K562 (cell line): Measurements from ENCODE around the gene PAPOLB. TPM values are rescaled to one million over a fixed set of nuclear protein-coding genes. Genes with fewer than 3 reads are reported as not detected.

ENCODE experiments used
- ATAC-seq: fragments of 200-7000 bp; cut with Tn5 transposase; 3 replicates; pipeline ENCODE4 v1.9.1; 2020; ENCODE audit warnings: moderate library complexity
- BruUV-seq: library from RNA; stranded (reverse); fragments of 400-500 nt; replicated peaks from 2 replicates; lab custom pipeline; 2021; lab: Mats Ljungman, UMichigan
- CTCF ChIA-PET: fragments of 300-600 bp; formaldehyde crosslinking; extraction: SDS; loops from one replicate; lab custom pipeline; 2021; ENCODE audit warnings: low intra/inter-chr PET ratio; lab: Yijun Ruan, JAX
- POLR2A ChIA-PET: fragments of 300-600, 350-650 bp; sonication (Branson Sonifier 250); formaldehyde crosslinking; extraction: SDS; loops from one replicate; lab custom pipeline; 2021; ENCODE audit warnings: antibody characterized with exemption, inconsistent platforms; lab: Yijun Ruan, JAX
- DNase-seq, 4 experiments: peaks; one replicate each; pipeline versions ENCODE4 v3.0.0 to v3.0.0-alpha.2; 2011 to 2018; ENCODE audit warnings: low spot score in 3 of 4, mixed read lengths in 3 of 4; ENCODE audit errors: extremely low read depth in 1 of 4
- FAIRE-seq: peaks from 2 replicates; lab custom pipeline; 2011; peaks lifted over from hg19 to GRCh38; lab: Jason Lieb, UNC
- H2AFZ ChIP-seq: 2 replicates; pipeline ENCODE4 v1.6.0; 2011; ENCODE audit warnings: low read depth, low read length, control low read depth, inconsistent platforms
- H3K27ac ChIP-seq: fragments of 200-600 bp; 3 replicates; pipeline ENCODE4 v1.8.0; 2011; ENCODE audit warnings: low read depth, mild to moderate bottlenecking, control low read depth, inconsistent platforms, low read length, moderate library complexity, mixed read lengths; ENCODE audit errors: extremely low read depth
- H3K27me3 ChIP-seq, 2 experiments: fragments of 300-600 bp in 1 of 2; 2 replicates in 1 of 2; 3 replicates in 1 of 2; pipeline versions ENCODE4 v1.6.0 to v1.8.0; 2011; ENCODE audit warnings: inconsistent platforms in 2 of 2, low read length in 2 of 2, mild to moderate bottlenecking in 1 of 2, mixed read lengths in 1 of 2, moderate library complexity in 1 of 2; ENCODE audit not compliant: control insufficient read depth in 2 of 2, insufficient read depth in 2 of 2
- H3K36me3 ChIP-seq: fragments of 300-600 bp; 3 replicates; pipeline ENCODE4 v1.8.0; 2011; ENCODE audit warnings: mild to moderate bottlenecking, low read length, inconsistent platforms; ENCODE audit not compliant: control insufficient read depth, insufficient read depth
- H3K4me1 ChIP-seq, 2 experiments: fragments of 200-600 bp in 1 of 2; replicated peaks in 1 of 2; 2 replicates in 1 of 2; 3 replicates in 1 of 2; pipeline versions ENCODE4 v1.5.1 to v1.8.0; 2011; ENCODE audit warnings: inconsistent platforms in 2 of 2, low read length in 2 of 2, mild to moderate bottlenecking in 1 of 2, mixed read lengths in 1 of 2, moderate library complexity in 1 of 2; ENCODE audit not compliant: control insufficient read depth in 2 of 2, insufficient read depth in 2 of 2
- H3K4me2 ChIP-seq: 2 replicates; pipeline ENCODE4 v1.6.1; 2011; ENCODE audit warnings: low read length, control low read depth, inconsistent platforms, mixed read lengths; ENCODE audit not compliant: insufficient read depth
- H3K4me3 ChIP-seq: fragments of 200-600 bp; sonication (generic), shearing (Covaris generic); 2 replicates; pipeline ENCODE4 v1.5.1; 2016; ENCODE audit warnings: control low read depth, inconsistent platforms
- H3K79me2 ChIP-seq: fragments of 200-600 bp; 3 replicates; pipeline ENCODE4 v1.8.0; 2011; ENCODE audit warnings: low read length, inconsistent platforms; ENCODE audit not compliant: control insufficient read depth, insufficient read depth
- H3K9ac ChIP-seq, 2 experiments: 2 replicates each; pipeline versions ENCODE4 v1.6.0 to v1.6.1; 2011; ENCODE audit warnings: low read depth in 2 of 2, low read length in 2 of 2, control low read depth in 1 of 2, inconsistent platforms in 1 of 2, mild to moderate bottlenecking in 1 of 2, mixed read lengths in 1 of 2; ENCODE audit not compliant: insufficient read depth in 1 of 2
- H3K9me1 ChIP-seq: one replicate; pipeline ENCODE4 v1.6.0; 2011; ENCODE audit warnings: inconsistent platforms, mild to moderate bottlenecking, low read length, moderate library complexity; ENCODE audit not compliant: control insufficient read depth, insufficient read depth
- H3K9me3 ChIP-seq: replicated peaks from 2 replicates; pipeline ENCODE4 v1.5.1; 2011; ENCODE audit warnings: low read depth, low read length, inconsistent platforms; ENCODE audit not compliant: control insufficient read depth, insufficient read depth
- H4K20me1 ChIP-seq: replicated peaks from 2 replicates; pipeline ENCODE4 v1.6.1; 2011; ENCODE audit warnings: low read length, inconsistent platforms, mixed read lengths; ENCODE audit not compliant: control insufficient read depth, insufficient read depth
- MYBL2 ChIP-seq, 2 experiments: fragments of 450-650 bp in 1 of 2; sonication (generic) in 1 of 2; formaldehyde crosslinking in 1 of 2; IDR thresholded peaks; 2 replicates each; pipeline versions ENCODE4 v1.6.1 to v1.8.1; 2017 to 2022; ENCODE audit warnings: borderline replicate concordance in 1 of 2, inconsistent platforms in 1 of 2, low read depth in 1 of 2, mild to moderate bottlenecking in 1 of 2, missing genetic modification reagents in 1 of 2, moderate library complexity in 1 of 2
- NCOA6 ChIP-seq: fragments of 450-650 bp; IDR thresholded peaks from 2 replicates; pipeline ENCODE4 v1.6.1; 2017; ENCODE audit warnings: mild to moderate bottlenecking
- RBM17 ChIP-seq: fragments of 200-400 bp; formaldehyde crosslinking; IDR thresholded peaks from 2 replicates; pipeline ENCODE4 v1.6.1; 2017; ENCODE audit warnings: low read depth, mild to moderate bottlenecking, low read length, borderline replicate concordance
- ZNF445 ChIP-seq: fragments of 250-450 bp; sonication (Bioruptor Pico); IDR thresholded peaks from 2 replicates; pipeline ENCODE4 v1.4.0; 2020; ENCODE audit warnings: low read depth, mild to moderate bottlenecking, moderate library complexity
- WGBS: fragments of 100-300 bp; shearing (Covaris generic); methylation state at CpG from one replicate; pipeline ENCODE4 v1.1.6; 2016; ENCODE audit warnings: low coverage, mixed read lengths; ENCODE audit not compliant: insufficient coverage; ENCODE audit errors: missing lambda C conversion rate; 5-methylcytosine and 5-hydroxymethylcytosine counted together
- in situ Hi-C: fragments of 300-500 bp; cut with MboI; formaldehyde crosslinking; loops from 4 replicates; pipeline ENCODE4 v1.15.0; 2018; ENCODE audit warnings: inconsistent platforms, mixed read lengths
- intact Hi-C: fragments of 100-400 bp; cut with micrococcal nuclease; formaldehyde crosslinking; loops from 2 replicates; pipeline ENCODE4 v1.14.2; 2022
- polyA plus RNA-seq, 8 experiments: library from polyadenylated mRNA; depleted of rRNA in 4 of 8; stranded (reverse) in 5 of 8; unstranded in 3 of 8; fragments of >200 nt; fragmentation: Nextera tagmentation in 2 of 8; fragmentation: Illumina TruSeq in 1 of 8; extraction: Ambion mirVana in 2 of 8; extraction: Trizol in 1 of 8; gene quantifications; 2 replicates each; pipeline versions ENCODE4 v1.2.1 to v1.2.3, GENCODE V29; 2011 to 2014; ENCODE audit warnings: inconsistent platforms in 1 of 8, missing spikeins in 1 of 8
- total RNA-seq, 7 experiments: library from RNA; depleted of rRNA in 6 of 7; stranded (reverse); fragments of >200 nt in 6 of 7; fragmentation: Illumina TruSeq in 2 of 7; extraction: Trizol in 2 of 7; gene quantifications; 2 replicates each; pipeline versions ENCODE4 v1.2.1 to v1.2.3, GENCODE V29; 2011 to 2021; ENCODE audit warnings: low replicate concordance in 1 of 7
- TF ChIP-seq, protein P1 (sequence below): fragments of 450-650 bp; IDR thresholded peaks from 2 replicates; pipeline ENCODE4 v1.6.1; 2018; ENCODE audit warnings: mild to moderate bottlenecking, low read depth; ENCODE audit not compliant: partially characterized antibody
- TF ChIP-seq, protein P2 (sequence below): fragments of 250-450 bp; sonication (Bioruptor Pico); IDR thresholded peaks from 2 replicates; pipeline ENCODE4 v1.4.0; 2020
- TF ChIP-seq, protein P3 (sequence below): fragments of 450-650 bp; IDR thresholded peaks from 2 replicates; pipeline ENCODE4 v1.7.1; 2018; ENCODE audit warnings: mild to moderate bottlenecking, low read depth; ENCODE audit not compliant: partially characterized antibody
- TF ChIP-seq, protein P4 (sequence below): sonication (generic); formaldehyde crosslinking; IDR thresholded peaks from 2 replicates; pipeline ENCODE4 v1.4.0; 2020; ENCODE audit warnings: mild to moderate bottlenecking, missing genetic modification reagents

The PAPOLB gene
- total and polyA plus RNA-seq, 9 of the 15 experiments (the other 6 are each of a cell fraction or from before 2014, with no cell fraction given): 0.04 to 0.33 (median 0.16) TPM; not detected in 4

DNA sequence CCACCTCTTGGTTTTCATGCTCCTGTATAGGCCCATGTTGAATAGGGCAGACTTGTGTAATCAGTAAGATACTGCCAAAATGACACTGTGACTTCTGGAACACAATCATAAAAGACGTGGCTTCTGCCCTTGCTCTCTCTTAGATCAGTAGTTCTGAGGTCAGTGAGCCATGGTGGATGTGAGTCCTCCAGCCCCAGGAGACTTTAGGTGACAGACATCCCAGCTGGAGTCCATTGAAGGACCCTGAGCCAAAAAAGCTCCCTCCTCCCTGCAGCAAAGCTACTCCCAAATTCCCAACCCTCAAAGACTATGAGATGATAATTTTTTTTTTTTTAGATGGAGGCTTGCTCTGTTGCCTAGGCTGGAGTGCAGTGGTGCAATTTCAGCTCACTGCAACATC, 24.8 kb upstream of the PAPOLB start:
- Histone ChIP-seq H2AFZ (no peak overlapping the region), H3K36me3 (no peaks in the 10 kb centered on the region), H3K4me3 (no peak overlapping the region), H3K79me2 (peaks cover 4% of the 10 kb centered on the region; the same call in 2 of the 3 replicates), H3K27me3 (peaks cover 0 to 6% of the 10 kb centered on the region in 2 experiments; a peak in 2 of 5 replicates), H3K9me3 (no peaks in the 10 kb centered on the region; the same call in 1 of the 2 replicates), H3K27ac (no peak overlapping the region), H3K4me1 (peaks cover 9 to 18% of the 10 kb centered on the region in 2 experiments), H3K9ac (no peak overlapping the region), H4K20me1 (no peaks in the 10 kb centered on the region), H3K9me1 (no peaks in the 10 kb centered on the region), H3K4me2 (no peak overlapping the region)
- 0% methylated on average over 1 of the region's 1 CpG for WGBS
- ChIA-PET POLR2A (no interaction called here), CTCF (no interaction called here)
- no peak for DNase-seq
- no TSS peak for BruUV-seq
- no peak for FAIRE-seq
- ATAC-seq: no peak
- intact Hi-C loops (loop anchor here (10.0 kb wide), 2 partner anchors 92 to 272 kb away; no protein-coding TSS in a partner anchor), in situ Hi-C loops (no loop called here)
- TF ChIP-seq, protein P1, sequence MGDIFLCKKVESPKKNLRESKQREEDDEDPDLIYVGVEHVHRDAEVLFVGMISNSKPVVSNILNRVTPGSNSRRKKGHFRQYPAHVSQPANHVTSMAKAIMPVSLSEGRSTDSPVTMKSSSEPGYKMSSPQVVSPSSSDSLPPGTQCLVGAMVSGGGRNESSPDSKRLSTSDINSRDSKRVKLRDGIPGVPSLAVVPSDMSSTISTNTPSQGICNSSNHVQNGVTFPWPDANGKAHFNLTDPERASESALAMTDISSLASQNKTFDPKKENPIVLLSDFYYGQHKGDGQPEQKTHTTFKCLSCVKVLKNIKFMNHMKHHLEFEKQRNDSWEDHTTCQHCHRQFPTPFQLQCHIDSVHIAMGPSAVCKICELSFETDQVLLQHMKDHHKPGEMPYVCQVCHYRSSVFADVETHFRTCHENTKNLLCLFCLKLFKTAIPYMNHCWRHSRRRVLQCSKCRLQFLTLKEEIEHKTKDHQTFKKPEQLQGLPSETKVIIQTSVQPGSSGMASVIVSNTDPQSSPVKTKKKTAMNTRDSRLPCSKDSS: no peak
- TF ChIP-seq RBM17 (no peak), NCOA6 (no peak), ZNF445 (CRISPR knock-in tag) (no peak), MYBL2 (IDR thresholded peaks at IDR 0.05; ENCODE audit: low read depth) (no peak), MYBL2 (CRISPR knock-in tag; IDR thresholded peaks at IDR 0.05; ENCODE audit: borderline replicate concordance) (no peak)
- TF ChIP-seq, protein P2, sequence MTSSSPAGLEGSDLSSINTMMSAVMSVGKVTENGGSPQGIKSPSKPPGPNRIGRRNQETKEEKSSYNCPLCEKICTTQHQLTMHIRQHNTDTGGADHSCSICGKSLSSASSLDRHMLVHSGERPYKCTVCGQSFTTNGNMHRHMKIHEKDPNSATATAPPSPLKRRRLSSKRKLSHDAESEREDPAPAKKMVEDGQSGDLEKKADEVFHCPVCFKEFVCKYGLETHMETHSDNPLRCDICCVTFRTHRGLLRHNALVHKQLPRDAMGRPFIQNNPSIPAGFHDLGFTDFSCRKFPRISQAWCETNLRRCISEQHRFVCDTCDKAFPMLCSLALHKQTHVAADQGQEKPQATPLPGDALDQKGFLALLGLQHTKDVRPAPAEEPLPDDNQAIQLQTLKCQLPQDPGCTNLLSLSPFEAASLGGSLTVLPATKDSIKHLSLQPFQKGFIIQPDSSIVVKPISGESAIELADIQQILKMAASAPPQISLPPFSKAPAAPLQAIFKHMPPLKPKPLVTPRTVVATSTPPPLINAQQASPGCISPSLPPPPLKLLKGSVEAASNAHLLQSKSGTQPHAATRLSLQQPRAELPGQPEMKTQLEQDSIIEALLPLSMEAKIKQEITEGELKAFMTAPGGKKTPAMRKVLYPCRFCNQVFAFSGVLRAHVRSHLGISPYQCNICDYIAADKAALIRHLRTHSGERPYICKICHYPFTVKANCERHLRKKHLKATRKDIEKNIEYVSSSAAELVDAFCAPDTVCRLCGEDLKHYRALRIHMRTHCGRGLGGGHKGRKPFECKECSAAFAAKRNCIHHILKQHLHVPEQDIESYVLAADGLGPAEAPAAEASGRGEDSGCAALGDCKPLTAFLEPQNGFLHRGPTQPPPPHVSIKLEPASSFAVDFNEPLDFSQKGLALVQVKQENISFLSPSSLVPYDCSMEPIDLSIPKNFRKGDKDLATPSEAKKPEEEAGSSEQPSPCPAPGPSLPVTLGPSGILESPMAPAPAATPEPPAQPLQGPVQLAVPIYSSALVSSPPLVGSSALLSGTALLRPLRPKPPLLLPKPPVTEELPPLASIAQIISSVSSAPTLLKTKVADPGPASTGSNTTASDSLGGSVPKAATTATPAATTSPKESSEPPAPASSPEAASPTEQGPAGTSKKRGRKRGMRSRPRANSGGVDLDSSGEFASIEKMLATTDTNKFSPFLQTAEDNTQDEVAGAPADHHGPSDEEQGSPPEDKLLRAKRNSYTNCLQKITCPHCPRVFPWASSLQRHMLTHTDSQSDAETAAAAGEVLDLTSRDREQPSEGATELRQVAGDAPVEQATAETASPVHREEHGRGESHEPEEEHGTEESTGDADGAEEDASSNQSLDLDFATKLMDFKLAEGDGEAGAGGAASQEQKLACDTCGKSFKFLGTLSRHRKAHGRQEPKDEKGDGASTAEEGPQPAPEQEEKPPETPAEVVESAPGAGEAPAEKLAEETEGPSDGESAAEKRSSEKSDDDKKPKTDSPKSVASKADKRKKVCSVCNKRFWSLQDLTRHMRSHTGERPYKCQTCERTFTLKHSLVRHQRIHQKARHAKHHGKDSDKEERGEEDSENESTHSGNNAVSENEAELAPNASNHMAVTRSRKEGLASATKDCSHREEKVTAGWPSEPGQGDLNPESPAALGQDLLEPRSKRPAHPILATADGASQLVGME (CRISPR knock-in tag): no peak
- TF ChIP-seq, protein P3, sequence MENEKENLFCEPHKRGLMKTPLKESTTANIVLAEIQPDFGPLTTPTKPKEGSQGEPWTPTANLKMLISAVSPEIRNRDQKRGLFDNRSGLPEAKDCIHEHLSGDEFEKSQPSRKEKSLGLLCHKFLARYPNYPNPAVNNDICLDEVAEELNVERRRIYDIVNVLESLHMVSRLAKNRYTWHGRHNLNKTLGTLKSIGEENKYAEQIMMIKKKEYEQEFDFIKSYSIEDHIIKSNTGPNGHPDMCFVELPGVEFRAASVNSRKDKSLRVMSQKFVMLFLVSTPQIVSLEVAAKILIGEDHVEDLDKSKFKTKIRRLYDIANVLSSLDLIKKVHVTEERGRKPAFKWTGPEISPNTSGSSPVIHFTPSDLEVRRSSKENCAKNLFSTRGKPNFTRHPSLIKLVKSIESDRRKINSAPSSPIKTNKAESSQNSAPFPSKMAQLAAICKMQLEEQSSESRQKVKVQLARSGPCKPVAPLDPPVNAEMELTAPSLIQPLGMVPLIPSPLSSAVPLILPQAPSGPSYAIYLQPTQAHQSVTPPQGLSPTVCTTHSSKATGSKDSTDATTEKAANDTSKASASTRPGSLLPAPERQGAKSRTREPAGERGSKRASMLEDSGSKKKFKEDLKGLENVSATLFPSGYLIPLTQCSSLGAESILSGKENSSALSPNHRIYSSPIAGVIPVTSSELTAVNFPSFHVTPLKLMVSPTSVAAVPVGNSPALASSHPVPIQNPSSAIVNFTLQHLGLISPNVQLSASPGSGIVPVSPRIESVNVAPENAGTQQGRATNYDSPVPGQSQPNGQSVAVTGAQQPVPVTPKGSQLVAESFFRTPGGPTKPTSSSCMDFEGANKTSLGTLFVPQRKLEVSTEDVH: no peak
- TF ChIP-seq, protein P4, sequence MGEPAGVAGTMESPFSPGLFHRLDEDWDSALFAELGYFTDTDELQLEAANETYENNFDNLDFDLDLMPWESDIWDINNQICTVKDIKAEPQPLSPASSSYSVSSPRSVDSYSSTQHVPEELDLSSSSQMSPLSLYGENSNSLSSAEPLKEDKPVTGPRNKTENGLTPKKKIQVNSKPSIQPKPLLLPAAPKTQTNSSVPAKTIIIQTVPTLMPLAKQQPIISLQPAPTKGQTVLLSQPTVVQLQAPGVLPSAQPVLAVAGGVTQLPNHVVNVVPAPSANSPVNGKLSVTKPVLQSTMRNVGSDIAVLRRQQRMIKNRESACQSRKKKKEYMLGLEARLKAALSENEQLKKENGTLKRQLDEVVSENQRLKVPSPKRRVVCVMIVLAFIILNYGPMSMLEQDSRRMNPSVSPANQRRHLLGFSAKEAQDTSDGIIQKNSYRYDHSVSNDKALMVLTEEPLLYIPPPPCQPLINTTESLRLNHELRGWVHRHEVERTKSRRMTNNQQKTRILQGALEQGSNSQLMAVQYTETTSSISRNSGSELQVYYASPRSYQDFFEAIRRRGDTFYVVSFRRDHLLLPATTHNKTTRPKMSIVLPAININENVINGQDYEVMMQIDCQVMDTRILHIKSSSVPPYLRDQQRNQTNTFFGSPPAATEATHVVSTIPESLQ (CRISPR knock-in tag): no peak
